Epithelial cell of proximal tubule (primary cell): ENCODE measurements around the gene SEMA3G. TPM values are rescaled to one million over a fixed set of nuclear protein-coding genes. Genes with fewer than 3 reads are reported as not detected.

Experiments
- DNase-seq: peaks from one replicate; pipeline ENCODE4 v3.0.0-alpha.2; 2011; ENCODE audit warnings: low read depth
- H3K4me3 ChIP-seq: 2 replicates; pipeline ENCODE4 v1.5.1; 2011; ENCODE audit warnings: low read depth, mild to moderate bottlenecking, low read length
- total RNA-seq: library from RNA; depleted of rRNA; stranded (reverse); fragments of >200 nt; gene quantifications from 2 replicates; pipeline ENCODE4 v1.2.3, GENCODE V29; 2015
- TF ChIP-seq, protein P1 (sequence below): conservative IDR thresholded peaks from 2 replicates; pipeline ENCODE4 v1.5.1; 2012; ENCODE audit warnings: low read depth, mild to moderate bottlenecking, low read length

SEMA3G gene
- total RNA-seq, 1 donor from 2014 or later: 5.1 TPM

DNA sequence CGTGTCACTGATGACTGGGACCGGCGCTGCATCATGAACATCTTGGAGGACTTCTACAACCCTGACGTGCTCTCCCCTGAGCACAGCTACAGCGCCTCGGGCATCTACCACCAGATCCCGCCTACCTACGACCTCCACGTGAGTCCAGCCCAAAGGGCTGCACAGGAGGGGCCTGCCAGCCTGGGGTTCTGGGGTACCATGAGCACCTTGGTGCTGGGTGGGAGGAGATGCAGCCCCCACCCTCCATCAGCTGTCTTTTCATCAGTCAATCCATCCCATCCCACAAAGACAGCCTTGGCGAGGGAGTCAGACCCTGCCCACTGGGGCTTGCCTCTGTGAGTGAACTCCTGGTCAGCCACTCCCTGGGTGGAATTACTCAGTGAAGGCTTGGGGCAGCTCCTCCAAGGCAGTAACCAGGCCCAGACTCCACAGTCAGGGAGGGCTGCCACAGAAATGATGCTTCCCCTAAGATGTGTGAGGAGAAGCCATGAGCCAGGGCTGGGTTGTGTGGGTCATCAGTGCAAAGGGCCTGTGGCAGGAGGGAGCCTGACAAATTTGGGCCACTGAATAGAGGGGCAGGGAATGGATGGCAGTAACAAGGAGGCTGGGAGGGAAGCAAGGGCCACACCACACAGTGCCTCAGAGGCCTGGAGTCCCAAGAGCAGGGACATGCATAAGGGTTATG is 47.9 kb downstream of the SEMA3G start:
- no peak overlapping the region for H3K4me3 ChIP-seq
- no peak for DNase-seq
- TF ChIP-seq, protein P1, sequence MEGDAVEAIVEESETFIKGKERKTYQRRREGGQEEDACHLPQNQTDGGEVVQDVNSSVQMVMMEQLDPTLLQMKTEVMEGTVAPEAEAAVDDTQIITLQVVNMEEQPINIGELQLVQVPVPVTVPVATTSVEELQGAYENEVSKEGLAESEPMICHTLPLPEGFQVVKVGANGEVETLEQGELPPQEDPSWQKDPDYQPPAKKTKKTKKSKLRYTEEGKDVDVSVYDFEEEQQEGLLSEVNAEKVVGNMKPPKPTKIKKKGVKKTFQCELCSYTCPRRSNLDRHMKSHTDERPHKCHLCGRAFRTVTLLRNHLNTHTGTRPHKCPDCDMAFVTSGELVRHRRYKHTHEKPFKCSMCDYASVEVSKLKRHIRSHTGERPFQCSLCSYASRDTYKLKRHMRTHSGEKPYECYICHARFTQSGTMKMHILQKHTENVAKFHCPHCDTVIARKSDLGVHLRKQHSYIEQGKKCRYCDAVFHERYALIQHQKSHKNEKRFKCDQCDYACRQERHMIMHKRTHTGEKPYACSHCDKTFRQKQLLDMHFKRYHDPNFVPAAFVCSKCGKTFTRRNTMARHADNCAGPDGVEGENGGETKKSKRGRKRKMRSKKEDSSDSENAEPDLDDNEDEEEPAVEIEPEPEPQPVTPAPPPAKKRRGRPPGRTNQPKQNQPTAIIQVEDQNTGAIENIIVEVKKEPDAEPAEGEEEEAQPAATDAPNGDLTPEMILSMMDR: no peak

DNA sequence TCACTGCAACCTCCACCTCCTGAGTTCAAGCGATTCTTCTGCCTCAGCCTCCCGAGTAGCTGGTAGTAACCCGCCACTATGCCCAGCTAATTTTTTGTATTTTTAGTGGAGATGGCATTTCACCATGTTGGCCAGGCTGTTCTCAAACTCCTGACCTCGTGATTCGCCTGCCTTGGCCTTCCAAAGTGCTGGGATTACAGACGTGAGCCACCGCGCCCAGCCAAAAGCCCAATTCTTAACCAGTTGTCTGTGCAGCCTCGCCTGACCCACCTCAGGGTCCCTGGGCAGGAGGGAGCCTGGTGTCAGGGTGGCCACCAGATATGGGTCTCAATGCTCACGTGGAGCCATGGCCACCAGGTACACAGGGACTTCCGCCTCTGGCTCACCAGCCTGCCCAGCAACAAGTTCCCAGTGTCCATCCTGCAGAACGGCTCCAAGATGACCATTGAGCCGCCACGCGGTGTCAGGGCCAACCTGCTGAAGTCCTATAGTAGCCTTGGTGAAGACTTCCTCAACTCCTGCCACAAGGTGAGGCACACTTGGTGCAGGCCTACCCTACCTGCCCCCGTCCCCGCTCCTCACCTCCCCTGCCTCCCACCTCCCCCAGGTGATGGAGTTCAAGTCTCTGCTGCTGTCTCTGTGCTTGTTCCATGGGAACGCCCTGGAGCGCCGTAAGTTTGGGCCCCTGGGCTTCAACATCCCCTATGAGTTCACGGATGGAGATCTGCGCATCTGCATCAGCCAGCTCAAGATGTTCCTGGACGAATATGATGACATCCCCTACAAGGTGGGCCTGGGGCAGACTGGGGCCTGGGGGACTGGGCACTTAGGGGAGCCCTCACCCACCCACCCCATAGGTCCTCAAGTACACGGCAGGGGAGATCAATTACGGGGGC is 48.6 kb downstream of the SEMA3G start:
- no peak for DNase-seq
- TF ChIP-seq, protein P1: no peak
- H3K4me3 ChIP-seq: no peak overlapping the region

- TF ChIP-seq, protein P1: no peak
These were observed 49.4 kb downstream of the SEMA3G start for GRCh38 chr3:52395503-52395865.

DNA sequence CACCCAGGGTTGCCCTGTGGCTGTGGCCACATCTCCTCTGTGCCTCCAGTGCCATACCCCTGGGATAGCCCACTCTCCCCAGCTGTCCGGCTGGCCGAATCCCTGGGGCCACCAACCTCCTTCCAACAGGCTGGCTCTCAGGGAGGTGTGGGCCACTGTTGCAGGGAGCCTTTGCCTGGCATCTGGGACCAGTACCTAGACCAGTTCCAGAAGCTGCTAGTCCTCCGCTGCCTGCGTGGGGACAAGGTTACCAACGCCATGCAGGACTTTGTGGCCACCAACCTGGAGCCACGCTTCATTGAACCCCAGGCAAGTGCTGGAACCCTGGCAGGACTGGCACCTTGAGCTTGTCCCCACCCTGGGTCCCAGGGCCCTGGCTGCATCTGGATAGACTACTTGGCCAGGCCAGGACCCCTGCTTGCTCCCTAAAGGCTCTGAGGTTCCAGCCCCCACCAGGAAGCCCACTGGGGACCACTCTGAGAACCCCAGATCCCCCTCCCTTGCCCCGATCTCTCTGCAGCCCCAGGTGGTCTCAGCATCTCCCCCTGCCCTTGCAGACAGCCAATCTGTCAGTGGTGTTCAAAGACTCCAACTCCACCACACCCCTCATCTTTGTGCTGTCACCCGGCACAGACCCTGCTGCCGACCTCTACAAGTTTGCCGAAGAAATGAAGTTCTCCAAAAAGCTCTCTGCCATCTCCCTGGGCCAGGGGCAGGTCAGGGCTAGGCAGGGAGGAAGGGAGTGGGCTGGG is 50.0 kb downstream of the SEMA3G start:
- TF ChIP-seq, protein P1: no peak
- no peak overlapping the region for H3K4me3 ChIP-seq
- DNase-seq: no peak

More at GRCh38 chr3:52395503-52395865, 49.4 kb downstream of the SEMA3G start:
- DNase-seq: no peak
- H3K4me3 ChIP-seq: no peak overlapping the region

DNA sequence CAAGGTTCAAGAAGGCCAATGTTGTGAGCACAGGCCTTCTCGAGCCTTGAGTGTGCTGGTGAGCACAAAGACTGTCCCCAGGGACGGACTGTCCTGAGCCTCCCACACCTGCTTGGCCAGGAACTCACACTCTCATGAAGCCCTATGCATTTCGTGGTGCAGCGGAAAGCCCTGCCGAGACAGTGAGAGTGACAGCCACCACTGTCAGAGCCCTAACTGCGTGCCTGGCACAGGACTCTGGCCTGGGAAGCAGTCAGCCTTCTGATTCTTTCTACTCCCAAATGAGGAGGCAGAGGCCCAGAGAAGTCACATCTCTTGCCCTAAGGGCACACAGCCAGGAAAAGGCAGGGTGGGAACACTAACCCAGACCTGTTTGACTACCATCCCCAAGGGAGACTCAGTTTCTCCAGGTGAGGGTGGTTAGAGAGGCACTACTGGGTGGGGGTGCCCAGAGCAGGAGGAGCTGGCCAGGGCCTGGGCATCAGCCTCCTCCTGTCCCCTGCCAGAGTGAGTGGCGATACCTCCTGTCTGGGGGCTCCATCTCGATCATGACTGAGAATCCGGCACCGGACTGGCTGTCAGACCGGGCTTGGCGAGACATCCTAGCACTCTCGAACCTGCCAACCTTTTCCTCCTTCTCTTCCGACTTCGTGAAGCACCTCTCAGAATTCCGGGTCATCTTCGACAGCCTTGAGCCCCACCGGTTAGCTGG is 50.8 kb downstream of the SEMA3G start:
- H3K4me3 ChIP-seq: no peak overlapping the region
- TF ChIP-seq, protein P1: no peak
- DNase-seq: no peak

DNA sequence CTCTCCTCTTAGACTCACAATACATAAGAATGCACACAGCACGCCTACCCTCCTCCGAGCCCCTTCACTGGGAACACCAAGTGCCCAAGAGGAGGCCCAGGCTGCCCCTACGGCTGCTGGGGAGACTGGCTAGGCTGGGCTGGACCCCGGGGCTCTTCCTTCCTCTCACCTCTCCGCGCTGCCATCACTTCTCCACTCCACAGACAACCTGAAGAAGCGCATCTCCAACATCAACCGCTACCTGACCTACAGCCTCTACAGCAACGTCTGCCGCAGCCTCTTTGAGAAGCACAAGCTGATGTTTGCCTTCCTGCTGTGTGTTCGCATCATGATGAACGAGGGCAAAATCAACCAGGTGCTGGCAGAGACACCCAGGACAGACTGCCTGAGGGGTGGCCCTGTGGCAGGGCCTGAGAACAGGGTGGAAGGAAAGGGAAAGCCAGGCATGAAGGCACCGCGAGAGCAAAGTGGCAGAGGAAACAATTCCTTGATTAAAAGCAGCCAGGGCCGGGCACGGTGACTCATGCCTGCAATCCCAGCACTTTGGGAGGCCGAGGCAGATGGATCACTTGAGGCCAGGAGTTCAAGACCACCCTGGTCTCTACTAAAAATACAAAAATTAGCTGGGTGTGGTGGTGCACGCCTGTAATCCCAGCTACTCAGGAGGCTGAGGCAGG is 51.6 kb downstream of the SEMA3G start:
- TF ChIP-seq, protein P1: no peak
- no peak for DNase-seq
- no peak overlapping the region for H3K4me3 ChIP-seq
